GM12878 (cell line): ENCODE results near the gene SLC22A23. TPM values are rescaled to one million over a fixed set of nuclear protein-coding genes. Genes with fewer than 3 reads are reported as not detected.

Source experiments
- ATAC-seq: fragments of 200-7000 bp; cut with Tn5 transposase; 3 replicates; pipeline ENCODE4 v1.9.1; 2020; ENCODE audit warnings: mild to moderate bottlenecking, moderate library complexity
- BruUV-seq: library from RNA; stranded (reverse); fragments of 400-500 nt; replicated peaks from 2 replicates; lab custom pipeline; 2021; lab: Mats Ljungman, UMichigan
- CTCF ChIA-PET: fragments of 300-600 bp; sonication (Branson Sonifier 250); formaldehyde crosslinking; extraction: SDS; loops from one replicate; lab custom pipeline; 2021; ENCODE audit warnings: inconsistent platforms; lab: Yijun Ruan, JAX
- POLR2A ChIA-PET: fragments of 350-600 bp; formaldehyde crosslinking; extraction: SDS; loops from one replicate; lab custom pipeline; 2021; ENCODE audit warnings: inconsistent platforms; lab: Charles Lee
- RAD21 ChIA-PET: fragments of 300-600 bp; sonication (Branson Sonifier 250); formaldehyde crosslinking; loops from one replicate; lab custom pipeline; 2023; ENCODE audit warnings: antibody characterized with exemption; ENCODE audit not compliant: unreplicated experiment; lab: Charles Lee
- SMC1A ChIA-PET: fragments of 300-600 bp; sonication (Branson Sonifier 250); formaldehyde crosslinking; loops from one replicate; lab custom pipeline; 2023; ENCODE audit not compliant: unreplicated experiment, uncharacterized antibody; lab: Charles Lee
- DNase-seq: peaks from one replicate; pipeline ENCODE4 v3.0.0-alpha.2; 2011; ENCODE audit warnings: low read depth, low spot score
- FAIRE-seq: peaks from 3 replicates; lab custom pipeline; 2011; peaks lifted over from hg19 to GRCh38; lab: Jason Lieb, UNC
- H2AFZ ChIP-seq: 2 replicates; pipeline ENCODE4 v1.6.0; 2011; ENCODE audit warnings: low read depth, low read length, control low read depth; ENCODE audit not compliant: control insufficient read depth
- H3K27ac ChIP-seq: 2 replicates; pipeline ENCODE4 v1.5.1; 2011; ENCODE audit warnings: control low read depth; ENCODE audit not compliant: control insufficient read depth, insufficient read depth
- H3K27me3 ChIP-seq, 2 experiments: replicated peaks in 1 of 2; 2 replicates each; pipeline versions ENCODE4 v1.6.0 to v1.6.1; 2011; ENCODE audit warnings: low read length in 1 of 2; ENCODE audit not compliant: control insufficient read depth in 2 of 2, insufficient read depth in 2 of 2
- H3K36me3 ChIP-seq, 2 experiments: 2 replicates each; pipeline ENCODE4 v1.5.1; 2011; ENCODE audit warnings: low read length in 1 of 2; ENCODE audit not compliant: control insufficient read depth in 2 of 2, insufficient read depth in 2 of 2
- H3K4me1 ChIP-seq: 2 replicates; pipeline ENCODE4 v1.6.1; 2011; ENCODE audit warnings: mild to moderate bottlenecking, low read length, moderate library complexity, mixed read lengths; ENCODE audit not compliant: control insufficient read depth, insufficient read depth
- H3K4me2 ChIP-seq: 2 replicates; pipeline ENCODE4 v1.6.0; 2011; ENCODE audit warnings: control low read depth; ENCODE audit not compliant: control insufficient read depth, insufficient read depth
- H3K4me3 ChIP-seq: fragments of 200-600 bp; sonication (generic); 2 replicates; pipeline ENCODE4 v1.5.1; 2016
- H3K79me2 ChIP-seq: 2 replicates; pipeline ENCODE4 v1.6.0; 2011; ENCODE audit warnings: low read length; ENCODE audit not compliant: control insufficient read depth, insufficient read depth
- H3K9ac ChIP-seq: 2 replicates; pipeline ENCODE4 v1.8.0; 2011; ENCODE audit warnings: low read length, control low read depth, mixed read lengths; ENCODE audit not compliant: control insufficient read depth, insufficient read depth
- H3K9me3 ChIP-seq: replicated peaks from 3 replicates; pipeline ENCODE4 v1.5.1; 2011; ENCODE audit warnings: mild to moderate bottlenecking, low read length; ENCODE audit not compliant: control insufficient read depth, insufficient read depth
- H4K20me1 ChIP-seq: 2 replicates; pipeline ENCODE4 v1.6.0; 2011; ENCODE audit not compliant: control insufficient read depth, insufficient read depth
- EED ChIP-seq: sonication (generic); IDR thresholded peaks from 2 replicates; pipeline ENCODE4 v1.6.1; 2016; ENCODE audit warnings: antibody characterized with exemption, low read depth
- IKZF1 ChIP-seq: fragments of 450-650 bp; conservative IDR thresholded peaks from 2 replicates; pipeline ENCODE4 v1.6.1; 2017; ENCODE audit warnings: antibody characterized with exemption, mild to moderate bottlenecking
- LARP7 ChIP-seq: fragments of 450-650 bp; IDR thresholded peaks from 2 replicates; pipeline ENCODE4 v1.6.1; 2017; ENCODE audit warnings: mild to moderate bottlenecking
- POLR2A ChIP-seq: IDR thresholded peaks from 2 replicates; pipeline ENCODE4 v1.6.1; 2011; ENCODE audit warnings: low read depth, mild to moderate bottlenecking, low read length
- RELA ChIP-seq: fragments of 450-650 bp; IDR thresholded peaks from 2 replicates; pipeline ENCODE4 v1.8.0; 2014; ENCODE audit warnings: borderline replicate concordance; ENCODE audit not compliant: partially characterized antibody
- SUZ12 ChIP-seq: fragments of 200-600 bp; sonication (generic); IDR thresholded peaks from one replicate; pipeline ENCODE4 v1.6.1; 2018; ENCODE audit warnings: antibody characterized with exemption, mild to moderate bottlenecking; ENCODE audit not compliant: unreplicated experiment
- TCF12 ChIP-seq: IDR thresholded peaks from 2 replicates; pipeline ENCODE4 v1.6.1; 2011; ENCODE audit warnings: low read depth, mild to moderate bottlenecking, low read length
- ZNF207 ChIP-seq: fragments of 450-650 bp; IDR thresholded peaks from 2 replicates; pipeline ENCODE4 v1.6.1; 2014; ENCODE audit warnings: antibody characterized with exemption, mild to moderate bottlenecking, borderline replicate concordance
- WGBS: methylation state at CpG from one replicate; pipeline ENCODE4 v1.1.6; 2016; ENCODE audit warnings: low lambda C conversion rate; ENCODE audit not compliant: insufficient replicate concordance, insufficient coverage; ENCODE audit errors: missing lambda C conversion rate; 5-methylcytosine and 5-hydroxymethylcytosine counted together
- in situ Hi-C: fragments of 300-500 bp; cut with MboI; formaldehyde crosslinking; loops from 9 replicates; pipeline ENCODE4 v1.14.3; 2018; ENCODE audit warnings: mixed read lengths
- intact Hi-C: fragments of 100-400 bp; cut with micrococcal nuclease; formaldehyde crosslinking; loops from one replicate; pipeline ENCODE4 v1.14.2; 2022; ENCODE audit not compliant: unreplicated experiment
- polyA plus RNA-seq, 11 experiments: library from polyadenylated mRNA; depleted of rRNA in 4 of 11; unstranded in 6 of 11; stranded (reverse) in 5 of 11; fragments of >200 nt; fragmentation: Nextera tagmentation in 4 of 11; fragmentation: Illumina TruSeq in 1 of 11; extraction: Ambion mirVana in 4 of 11; extraction: Trizol in 1 of 11; gene quantifications; 1 replicate in 1 of 11; 2 replicates in 10 of 11; pipeline versions ENCODE4 v1.2.1 to v1.2.3, GENCODE V29; 2011 to 2016; ENCODE audit warnings: inconsistent platforms in 2 of 11, missing spikeins in 2 of 11, low read depth in 1 of 11
- total RNA-seq, 4 experiments: library from RNA; depleted of rRNA in 3 of 4; stranded (reverse); fragments of >200 nt in 3 of 4; fragmentation: Illumina TruSeq in 1 of 4; extraction: Trizol in 1 of 4; gene quantifications; 2 replicates each; pipeline versions ENCODE4 v1.2.1 to v1.2.3, GENCODE V29; 2013 to 2021
- TF ChIP-seq, protein P1 (sequence below): fragments of 450-650 bp; IDR thresholded peaks from 2 replicates; pipeline ENCODE4 v1.6.1; 2014; ENCODE audit warnings: mild to moderate bottlenecking
- TF ChIP-seq, protein P2 (sequence below): IDR thresholded peaks from 2 replicates; pipeline ENCODE4 v1.6.1; 2012; ENCODE audit warnings: low read depth, low read length, improper control_type of control experiment
- TF ChIP-seq, protein P3 (sequence below): fragments of 450-650 bp; IDR thresholded peaks from 2 replicates; pipeline ENCODE4 v1.6.1; 2016; ENCODE audit warnings: mild to moderate bottlenecking
- TF ChIP-seq, protein P4 (sequence below): IDR thresholded peaks from 2 replicates; pipeline ENCODE4 v1.6.1; 2012; ENCODE audit warnings: low read depth, low read length, improper control_type of control experiment
- TF ChIP-seq, protein P5 (sequence below): IDR thresholded peaks from 2 replicates; pipeline ENCODE4 v1.6.1; 2012; ENCODE audit warnings: low read depth, low read length, improper control_type of control experiment

The SLC22A23 gene
- total and polyA plus RNA-seq, 10 of the 15 experiments (the other 5 are each of a cell fraction or from before 2014, with no cell fraction given): 0.20 to 2.4 (median 0.74) TPM

DNA sequence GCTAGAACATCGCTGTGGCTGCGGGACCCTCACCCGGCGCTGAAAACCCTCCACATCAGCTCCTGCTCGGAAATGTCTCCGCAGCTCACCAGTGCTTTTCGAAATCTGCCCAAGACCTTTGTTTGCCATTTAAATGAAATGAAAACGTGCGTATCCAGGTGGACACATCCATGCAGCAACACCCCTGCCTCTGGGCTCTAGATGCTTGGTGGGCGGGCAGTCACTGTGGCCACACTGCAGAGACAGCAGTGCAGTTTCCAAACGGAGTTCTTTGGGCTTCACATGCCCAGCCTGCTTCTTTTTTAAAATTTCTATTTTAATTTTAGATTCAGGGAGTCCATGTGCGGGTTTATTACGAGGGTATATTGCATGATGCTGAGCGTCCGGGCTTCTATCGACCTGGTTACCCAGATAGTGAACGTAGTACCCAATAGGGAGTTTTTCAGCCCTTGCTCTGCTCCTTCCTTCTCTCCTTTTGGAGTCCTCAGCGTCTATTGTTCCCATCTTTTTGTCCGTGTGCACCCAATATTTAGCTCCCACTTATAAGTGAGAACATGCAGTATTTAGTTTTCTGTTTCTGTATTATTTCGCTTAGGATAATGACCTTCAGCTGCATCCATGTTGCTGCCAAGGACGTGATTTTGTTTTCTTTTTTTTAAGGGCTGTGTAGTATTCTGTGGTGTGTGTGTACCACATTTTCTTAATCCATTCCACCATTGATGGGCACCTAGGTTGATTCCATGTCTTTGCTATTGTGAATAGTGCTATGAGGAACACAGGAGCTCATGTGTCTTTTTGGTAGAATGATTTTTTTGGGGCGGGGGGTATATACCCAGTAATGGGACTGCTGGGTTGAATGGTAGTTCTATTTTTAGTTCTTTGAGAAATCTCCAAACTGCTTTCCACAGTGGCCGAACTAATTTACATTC is 224.6 kb downstream of the SLC22A23 start (continued):
- TF ChIP-seq, protein P1, sequence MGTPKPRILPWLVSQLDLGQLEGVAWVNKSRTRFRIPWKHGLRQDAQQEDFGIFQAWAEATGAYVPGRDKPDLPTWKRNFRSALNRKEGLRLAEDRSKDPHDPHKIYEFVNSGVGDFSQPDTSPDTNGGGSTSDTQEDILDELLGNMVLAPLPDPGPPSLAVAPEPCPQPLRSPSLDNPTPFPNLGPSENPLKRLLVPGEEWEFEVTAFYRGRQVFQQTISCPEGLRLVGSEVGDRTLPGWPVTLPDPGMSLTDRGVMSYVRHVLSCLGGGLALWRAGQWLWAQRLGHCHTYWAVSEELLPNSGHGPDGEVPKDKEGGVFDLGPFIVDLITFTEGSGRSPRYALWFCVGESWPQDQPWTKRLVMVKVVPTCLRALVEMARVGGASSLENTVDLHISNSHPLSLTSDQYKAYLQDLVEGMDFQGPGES: no peak
- TF ChIP-seq, protein P2, sequence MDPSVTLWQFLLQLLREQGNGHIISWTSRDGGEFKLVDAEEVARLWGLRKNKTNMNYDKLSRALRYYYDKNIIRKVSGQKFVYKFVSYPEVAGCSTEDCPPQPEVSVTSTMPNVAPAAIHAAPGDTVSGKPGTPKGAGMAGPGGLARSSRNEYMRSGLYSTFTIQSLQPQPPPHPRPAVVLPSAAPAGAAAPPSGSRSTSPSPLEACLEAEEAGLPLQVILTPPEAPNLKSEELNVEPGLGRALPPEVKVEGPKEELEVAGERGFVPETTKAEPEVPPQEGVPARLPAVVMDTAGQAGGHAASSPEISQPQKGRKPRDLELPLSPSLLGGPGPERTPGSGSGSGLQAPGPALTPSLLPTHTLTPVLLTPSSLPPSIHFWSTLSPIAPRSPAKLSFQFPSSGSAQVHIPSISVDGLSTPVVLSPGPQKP: no peak
- no peak for TF ChIP-seq LARP7
- TF ChIP-seq, all 136 proteins: peak for 0

DNA sequence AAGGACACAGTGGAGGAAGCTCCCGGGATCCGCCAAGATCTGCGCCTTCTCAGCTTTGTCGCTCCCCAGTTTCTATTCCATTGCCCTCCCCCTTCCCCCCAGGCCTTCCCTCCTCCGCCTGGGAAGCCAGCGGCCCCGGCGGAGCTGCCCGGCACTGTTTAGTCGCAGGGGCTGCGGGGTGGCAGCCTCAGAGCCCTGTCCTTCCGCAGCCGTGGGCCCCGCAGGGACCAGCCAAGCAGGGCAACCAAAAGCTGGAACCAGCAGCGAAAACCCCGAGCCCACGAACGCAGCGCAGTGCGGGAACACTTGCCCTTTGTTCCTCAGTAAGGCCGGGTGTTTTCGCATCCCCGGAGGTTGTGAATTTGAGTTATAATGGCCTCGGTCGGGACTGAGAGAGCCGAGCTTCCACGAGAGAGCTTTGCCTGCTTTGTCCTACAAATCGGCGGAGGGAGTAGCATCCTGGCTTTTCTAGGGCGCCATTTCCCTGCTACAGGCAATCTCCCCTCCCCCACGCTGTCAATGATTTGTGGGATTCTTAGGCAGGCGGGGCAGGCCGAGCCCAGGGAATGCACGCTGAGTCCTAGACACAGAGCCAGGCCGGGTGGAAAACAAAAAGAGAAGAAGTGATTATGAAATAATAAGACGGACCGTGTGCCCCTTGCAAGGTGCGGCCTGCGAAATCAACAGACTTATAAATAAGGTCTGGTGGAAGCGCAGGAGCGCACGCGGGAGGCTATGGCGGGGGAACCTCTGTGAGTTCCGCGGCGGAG is 225.4 kb downstream of the SLC22A23 start:
- peak overlapping the region; percentile 47; the same call in 1 of the 2 replicates for H3K4me3 ChIP-seq

More for the DNA sequence above, 225.4 kb downstream of the SLC22A23 start:
- H3K9me3 ChIP-seq: no peaks in the 10 kb centered on the region
- 11% methylated on average over 43 of the region's 47 CpGs for WGBS
- no peak overlapping the region for H3K27ac ChIP-seq
- peak overlapping the region; percentile 50 for H2AFZ ChIP-seq
- POLR2A ChIA-PET: no interaction called here
- CTCF ChIA-PET: interaction anchor here (1.5 kb wide), 1 partner anchor 19 kb away, joined by 3 read pairs; no protein-coding TSS in a partner anchor
- no peak for DNase-seq
- intact Hi-C loops: no loop called here
- in situ Hi-C loops: no loop called here
- no TSS peak for BruUV-seq
- peak overlapping the region; percentile 79 for H3K4me2 ChIP-seq
- H3K27me3 ChIP-seq: peaks cover 29 to 31% of the 10 kb centered on the region in 2 experiments
- TF ChIP-seq TCF12 (no peak), POLR2A (no peak), IKZF1 (0 out of 2 replicates have a peak, but pooled peaks have one; percentile 13), SUZ12 (peak; percentile 5), RELA (no peak), EED (peak; percentile 31), ZNF207 (no peak)
- TF ChIP-seq, protein P3, sequence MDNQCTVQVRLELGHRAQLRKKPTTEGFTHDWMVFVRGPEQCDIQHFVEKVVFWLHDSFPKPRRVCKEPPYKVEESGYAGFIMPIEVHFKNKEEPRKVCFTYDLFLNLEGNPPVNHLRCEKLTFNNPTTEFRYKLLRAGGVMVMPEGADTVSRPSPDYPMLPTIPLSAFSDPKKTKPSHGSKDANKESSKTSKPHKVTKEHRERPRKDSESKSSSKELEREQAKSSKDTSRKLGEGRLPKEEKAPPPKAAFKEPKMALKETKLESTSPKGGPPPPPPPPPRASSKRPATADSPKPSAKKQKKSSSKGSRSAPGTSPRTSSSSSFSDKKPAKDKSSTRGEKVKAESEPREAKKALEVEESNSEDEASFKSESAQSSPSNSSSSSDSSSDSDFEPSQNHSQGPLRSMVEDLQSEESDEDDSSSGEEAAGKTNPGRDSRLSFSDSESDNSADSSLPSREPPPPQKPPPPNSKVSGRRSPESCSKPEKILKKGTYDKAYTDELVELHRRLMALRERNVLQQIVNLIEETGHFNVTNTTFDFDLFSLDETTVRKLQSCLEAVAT: no peak
- TF ChIP-seq, protein P4, sequence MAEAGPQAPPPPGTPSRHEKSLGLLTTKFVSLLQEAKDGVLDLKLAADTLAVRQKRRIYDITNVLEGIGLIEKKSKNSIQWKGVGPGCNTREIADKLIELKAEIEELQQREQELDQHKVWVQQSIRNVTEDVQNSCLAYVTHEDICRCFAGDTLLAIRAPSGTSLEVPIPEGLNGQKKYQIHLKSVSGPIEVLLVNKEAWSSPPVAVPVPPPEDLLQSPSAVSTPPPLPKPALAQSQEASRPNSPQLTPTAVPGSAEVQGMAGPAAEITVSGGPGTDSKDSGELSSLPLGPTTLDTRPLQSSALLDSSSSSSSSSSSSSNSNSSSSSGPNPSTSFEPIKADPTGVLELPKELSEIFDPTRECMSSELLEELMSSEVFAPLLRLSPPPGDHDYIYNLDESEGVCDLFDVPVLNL: no peak
- TF ChIP-seq, protein P5, sequence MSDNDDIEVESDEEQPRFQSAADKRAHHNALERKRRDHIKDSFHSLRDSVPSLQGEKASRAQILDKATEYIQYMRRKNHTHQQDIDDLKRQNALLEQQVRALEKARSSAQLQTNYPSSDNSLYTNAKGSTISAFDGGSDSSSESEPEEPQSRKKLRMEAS: no peak
- H4K20me1 ChIP-seq: no peaks in the 10 kb centered on the region
- no peak for ATAC-seq
- H3K36me3 ChIP-seq: no peaks in the 10 kb centered on the region
- SMC1A ChIA-PET: interaction anchor here (1.0 kb wide), 1 partner anchor 20 kb away, joined by 3 read pairs; no protein-coding TSS in a partner anchor
- FAIRE-seq: no peak
- peaks cover 50% of the 10 kb centered on the region for H3K4me1 ChIP-seq
- no peak overlapping the region for H3K9ac ChIP-seq
- RAD21 ChIA-PET: interaction anchor here (0.9 to 1.5 kb wide), 2 partner anchors 20 to 22 kb away, joined by 4 read pairs; no protein-coding TSS in a partner anchor
- H3K79me2 ChIP-seq: no peaks in the 10 kb centered on the region
